ENCODE results near the gene DHRS7C. TPM values are rescaled to one million over a fixed set of nuclear protein-coding genes. Genes with fewer than 3 reads are reported as not detected.

Gene DHRS7C, protein sequence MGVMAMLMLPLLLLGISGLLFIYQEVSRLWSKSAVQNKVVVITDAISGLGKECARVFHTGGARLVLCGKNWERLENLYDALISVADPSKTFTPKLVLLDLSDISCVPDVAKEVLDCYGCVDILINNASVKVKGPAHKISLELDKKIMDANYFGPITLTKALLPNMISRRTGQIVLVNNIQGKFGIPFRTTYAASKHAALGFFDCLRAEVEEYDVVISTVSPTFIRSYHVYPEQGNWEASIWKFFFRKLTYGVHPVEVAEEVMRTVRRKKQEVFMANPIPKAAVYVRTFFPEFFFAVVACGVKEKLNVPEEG
- not detected in 5 replicates for total RNA-seq (2022; extraction: Qiagen RNA extraction)

GRCh38 chr17:9790889-9791876, at the start of gene DHRS7C:
Gene DHRS7C, minus strand, starts transcription at chr17:9791592. Its CDS starts 308 bp downstream, at chr17:9791284.

DNA sequence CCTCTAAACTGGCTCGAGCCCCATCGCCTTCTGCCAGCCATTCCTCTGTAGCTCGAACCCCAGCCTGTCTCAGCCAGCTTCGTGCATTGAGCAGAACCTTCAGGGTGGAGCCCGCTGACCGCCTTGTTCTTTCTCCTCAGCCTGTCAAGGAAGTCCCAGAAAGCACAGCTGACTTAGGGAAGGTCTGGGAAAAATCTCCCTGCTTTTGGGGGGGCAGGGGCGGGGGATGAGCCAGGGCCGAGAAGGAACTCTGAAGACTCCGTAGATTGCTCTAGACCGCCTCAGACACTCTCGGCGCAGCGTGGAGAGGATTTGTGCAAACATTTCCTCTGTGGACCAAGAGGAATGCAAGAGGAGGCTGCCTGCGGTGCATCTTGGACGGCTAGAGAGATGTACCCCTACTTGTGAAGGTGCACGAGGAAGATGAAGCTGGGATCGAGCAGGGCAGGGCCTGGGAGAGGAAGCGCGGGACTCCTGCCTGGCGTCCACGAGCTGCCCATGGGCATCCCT, 34.3 kb upstream of the DHRS7C start, which contains the start of gene GLP2R:
Gene GLP2R (plus strand): TSS at position 284 of the 510 bp plus-strand sequence. CDS start 140 bp downstream, at position 424.

DNA sequence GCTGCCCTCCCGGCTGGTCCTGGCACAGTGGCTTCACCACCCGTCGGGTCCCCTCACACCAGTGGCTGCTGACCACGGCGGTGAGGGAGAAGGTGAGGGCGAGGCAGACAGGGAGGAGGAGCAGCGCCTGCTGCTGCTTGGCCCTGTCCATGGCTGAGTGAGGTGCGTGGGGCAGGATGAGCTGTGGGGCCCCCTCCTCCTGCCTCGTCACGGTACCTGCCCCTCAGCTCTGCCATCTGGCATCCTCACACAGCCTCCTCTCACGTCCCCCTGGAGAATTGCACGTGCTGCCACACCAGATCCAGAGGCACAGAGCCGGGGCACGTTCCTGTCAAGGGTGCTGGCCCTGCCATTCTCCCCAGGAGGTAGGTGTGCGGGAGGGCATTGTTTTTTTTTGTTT, 30.5 kb upstream of the DHRS7C start, which contains the start of gene GSG1L2:
Gene GSG1L2 (minus strand): TSS at position 159 of the 400 bp plus-strand sequence. CDS start 8 bp downstream, at position 151.

Other genes with a start within 250 kb of the DHRS7C start
- 61.6 to 73.3 TPM (median 66.6 TPM) in 5 replicates for gene STX8, start 215.8 kb downstream of the DHRS7C start, total RNA-seq (2022; extraction: Qiagen RNA extraction)
- not detected in 5 replicates for gene CFAP52, start 214.9 kb downstream of the DHRS7C start, total RNA-seq (2022; extraction: Qiagen RNA extraction)
- gene USP43, start 146.1 kb downstream of the DHRS7C start, total RNA-seq (2022; extraction: Qiagen RNA extraction) = 3.4 to 4.5 TPM (median 4.0 TPM) in 5 replicates
- gene GSG1L2, start 30.5 kb upstream of the DHRS7C start, total RNA-seq (2022; extraction: Qiagen RNA extraction) = not detected in 5 replicates
- gene GLP2R, start 34.3 kb upstream of the DHRS7C start, total RNA-seq (2022; extraction: Qiagen RNA extraction) = 5.7 to 16.7 TPM (median 7.8 TPM) in 5 replicates
- gene RCVRN, start 113.7 kb upstream of the DHRS7C start, total RNA-seq (2022; extraction: Qiagen RNA extraction) = 0.13 TPM in 1 of 5 replicates, not detected in the others

All from A549 treated with Hydrocortisone at 1 μM for 4 hours (cell line).